Neural progenitor cell (in vitro differentiated cells): ENCODE measurements around the gene MYO1D. TPM values are rescaled to one million over a fixed set of nuclear protein-coding genes. Genes with fewer than 3 reads are reported as not detected.

Source experiments
- DNase-seq: peaks from one replicate; pipeline ENCODE4 v3.0.0-alpha.2; 2016; ENCODE audit warnings: low spot score
- H2AFZ ChIP-seq: fragments of 200-600 bp; sonication (generic); replicated peaks from 2 replicates; pipeline ENCODE4 v1.6.1; 2016; ENCODE audit warnings: antibody characterized with exemption
- H3F3A ChIP-seq: fragments of 200-600 bp; sonication (generic); 2 replicates; pipeline ENCODE4 v1.6.1; 2016; ENCODE audit warnings: antibody characterized with exemption, low read depth
- H3K27ac ChIP-seq: fragments of 200-600 bp; sonication (generic); 2 replicates; pipeline ENCODE4 v1.5.1; 2016; ENCODE audit warnings: mild to moderate bottlenecking
- H3K27me3 ChIP-seq: fragments of 200-600 bp; sonication (generic); 2 replicates; pipeline ENCODE4 v1.6.1; 2016; ENCODE audit warnings: mild to moderate bottlenecking, moderate library complexity
- H3K36me3 ChIP-seq: fragments of 200-600 bp; sonication (generic); 2 replicates; pipeline ENCODE4 v1.5.1; 2016
- H3K4me1 ChIP-seq: fragments of 200-600 bp; sonication (generic); 2 replicates; pipeline ENCODE4 v1.6.1; 2016; ENCODE audit warnings: mixed run types
- H3K4me2 ChIP-seq: fragments of 200-600 bp; sonication (generic); 2 replicates; pipeline ENCODE4 v1.6.1; 2016
- H3K4me3 ChIP-seq: fragments of 200-600 bp; sonication (generic); 2 replicates; pipeline ENCODE4 v1.5.1; 2016
- H3K79me2 ChIP-seq: fragments of 200-600 bp; sonication (generic); 2 replicates; pipeline ENCODE4 v1.6.1; 2016; ENCODE audit warnings: low read depth
- H3K9ac ChIP-seq: fragments of 200-600 bp; sonication (generic); 2 replicates; pipeline ENCODE4 v1.6.1; 2016
- H3K9me3 ChIP-seq: fragments of 200-600 bp; sonication (generic); 2 replicates; pipeline ENCODE4 v1.5.1; 2016; ENCODE audit warnings: low read depth
- H4K20me1 ChIP-seq: fragments of 200-600 bp; sonication (generic); 2 replicates; pipeline ENCODE4 v1.6.1; 2016; ENCODE audit warnings: low read depth
- H3K27ac Mint-ChIP-seq: 3 replicates; pipeline ENCODE4 v1.8.0; 2021; ENCODE audit warnings: mixed read lengths
- H3K27me3 Mint-ChIP-seq: 2 replicates; pipeline ENCODE4 v1.8.0; 2022; ENCODE audit warnings: low read depth, mild to moderate bottlenecking, inconsistent platforms, moderate library complexity, mixed read lengths; ENCODE audit not compliant: insufficient read depth
- H3K36me3 Mint-ChIP-seq: 3 replicates; pipeline ENCODE4 v1.8.0; 2021; ENCODE audit warnings: mixed read lengths
- H3K4me1 Mint-ChIP-seq: 3 replicates; pipeline ENCODE4 v1.8.0; 2021; ENCODE audit warnings: mixed read lengths
- H3K4me3 Mint-ChIP-seq: 3 replicates; pipeline ENCODE4 v1.8.0; 2021; ENCODE audit warnings: mild to moderate bottlenecking, moderate library complexity, mixed read lengths
- H3K9me3 Mint-ChIP-seq: 3 replicates; pipeline ENCODE4 v1.8.0; 2020; ENCODE audit warnings: mixed read lengths
- CTCF ChIP-seq: fragments of 200-600 bp; sonication (generic); IDR thresholded peaks from 2 replicates; pipeline ENCODE4 v1.5.1; 2017; ENCODE audit warnings: antibody characterized with exemption, mild to moderate bottlenecking
- EZH2 ChIP-seq: fragments of 200-600 bp; sonication (generic); IDR thresholded peaks from 2 replicates; pipeline ENCODE4 v1.6.1; 2017; ENCODE audit warnings: antibody characterized with exemption, mild to moderate bottlenecking, moderate library complexity
- EZH2phosphoT487 ChIP-seq: fragments of 200-600 bp; sonication (generic); IDR thresholded peaks from 2 replicates; pipeline ENCODE4 v1.6.1; 2017; ENCODE audit warnings: antibody characterized with exemption
- total RNA-seq: library from RNA; depleted of rRNA; stranded (reverse); fragments of >200 nt; gene quantifications from 2 replicates; pipeline ENCODE4 v1.2.3, GENCODE V29; 2015; ENCODE audit warnings: low replicate concordance

The MYO1D gene
- total RNA-seq, 1 donor from 2014 or later: 6.2 TPM

- Histone ChIP-seq H3K36me3 (no peaks in the 10 kb centered on the region), H3K27ac (no peak overlapping the region), H3K4me2 (no peak overlapping the region), H3K9me3 (no peaks in the 10 kb centered on the region), H2AFZ (no peak overlapping the region), H3F3A (no peaks in the 10 kb centered on the region), H3K9ac (no peak overlapping the region), H4K20me1 (no peaks in the 10 kb centered on the region), H3K79me2 (no peaks in the 10 kb centered on the region), H3K4me3 (no peak overlapping the region), H3K27me3 (no peaks in the 10 kb centered on the region), H3K4me1 (no peaks in the 10 kb centered on the region)
- no peaks in the 10 kb centered on the region for H3K4me1 Mint-ChIP-seq
- no peak for TF ChIP-seq EZH2
- TF ChIP-seq CTCF: no peak
- no peak for TF ChIP-seq EZH2phosphoT487
- H3K9me3 Mint-ChIP-seq: no peaks in the 10 kb centered on the region
- H3K4me3 Mint-ChIP-seq: no peak overlapping the region
- no peak for DNase-seq
- H3K36me3 Mint-ChIP-seq: no peaks in the 10 kb centered on the region
- H3K27ac Mint-ChIP-seq: no peak overlapping the region
- H3K27me3 Mint-ChIP-seq: no peaks in the 10 kb centered on the region
Measured at GRCh38 chr17:32835291-32835761, 41.6 kb downstream of the MYO1D start.

DNA sequence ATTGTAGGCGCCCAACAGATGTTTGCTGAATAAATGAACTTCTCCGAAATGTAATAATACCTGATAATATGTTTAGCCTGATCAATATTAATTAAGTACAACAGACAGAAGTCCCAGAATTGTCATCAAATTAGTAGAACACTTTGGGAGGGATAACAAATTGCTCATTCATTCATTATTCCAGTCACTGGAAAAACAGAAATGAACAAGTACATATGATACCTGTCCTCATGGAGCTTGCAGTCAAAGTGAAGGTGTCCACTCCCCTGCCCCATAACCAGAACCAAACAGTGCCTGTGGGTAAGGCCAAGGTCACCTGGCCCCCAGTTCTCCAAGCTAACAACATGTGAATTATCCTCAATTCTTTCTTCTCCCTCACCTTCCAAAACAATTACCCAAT lies 42.8 kb downstream of the MYO1D start:
- Mint-ChIP-seq H3K27ac (no peak overlapping the region), H3K27me3 (no peaks in the 10 kb centered on the region), H3K4me3 (no peak overlapping the region), H3K36me3 (no peaks in the 10 kb centered on the region), H3K9me3 (no peaks in the 10 kb centered on the region), H3K4me1 (no peaks in the 10 kb centered on the region)
- Histone ChIP-seq H3K4me3 (no peak overlapping the region), H3K9me3 (no peaks in the 10 kb centered on the region), H3F3A (no peaks in the 10 kb centered on the region), H3K36me3 (no peaks in the 10 kb centered on the region), H4K20me1 (no peaks in the 10 kb centered on the region), H3K79me2 (no peaks in the 10 kb centered on the region), H2AFZ (no peak overlapping the region), H3K4me1 (no peaks in the 10 kb centered on the region), H3K9ac (no peak overlapping the region), H3K27ac (no peak overlapping the region), H3K4me2 (no peak overlapping the region), H3K27me3 (no peaks in the 10 kb centered on the region)
- DNase-seq: no peak
- TF ChIP-seq EZH2phosphoT487 (no peak), EZH2 (no peak), CTCF (no peak)

- H3K4me1 Mint-ChIP-seq: no peaks in the 10 kb centered on the region
- H3K9me3 ChIP-seq: no peaks in the 10 kb centered on the region
- H3K27me3 ChIP-seq: no peaks in the 10 kb centered on the region
- H3K36me3 ChIP-seq: no peaks in the 10 kb centered on the region
- H3K27ac Mint-ChIP-seq: no peak overlapping the region
- no peaks in the 10 kb centered on the region for H3K36me3 Mint-ChIP-seq
- no peaks in the 10 kb centered on the region for H3K9me3 Mint-ChIP-seq
- H3K27ac ChIP-seq: no peak overlapping the region
- no peak overlapping the region for H3K4me2 ChIP-seq
- H3K27me3 Mint-ChIP-seq: no peaks in the 10 kb centered on the region
- H4K20me1 ChIP-seq: no peaks in the 10 kb centered on the region
- no peak overlapping the region for H3K4me3 ChIP-seq
- no peaks in the 10 kb centered on the region for H3K79me2 ChIP-seq
- no peak overlapping the region for H3K9ac ChIP-seq
- DNase-seq: no peak
- H2AFZ ChIP-seq: no peak overlapping the region
- H3F3A ChIP-seq: no peaks in the 10 kb centered on the region
- TF ChIP-seq EZH2: no peak
- TF ChIP-seq EZH2phosphoT487: no peak
- no peak for TF ChIP-seq CTCF
- no peaks in the 10 kb centered on the region for H3K4me1 ChIP-seq
- no peak overlapping the region for H3K4me3 Mint-ChIP-seq
Measured at GRCh38 chr17:32833526-32833925, 43.4 kb downstream of the MYO1D start.

DNA sequence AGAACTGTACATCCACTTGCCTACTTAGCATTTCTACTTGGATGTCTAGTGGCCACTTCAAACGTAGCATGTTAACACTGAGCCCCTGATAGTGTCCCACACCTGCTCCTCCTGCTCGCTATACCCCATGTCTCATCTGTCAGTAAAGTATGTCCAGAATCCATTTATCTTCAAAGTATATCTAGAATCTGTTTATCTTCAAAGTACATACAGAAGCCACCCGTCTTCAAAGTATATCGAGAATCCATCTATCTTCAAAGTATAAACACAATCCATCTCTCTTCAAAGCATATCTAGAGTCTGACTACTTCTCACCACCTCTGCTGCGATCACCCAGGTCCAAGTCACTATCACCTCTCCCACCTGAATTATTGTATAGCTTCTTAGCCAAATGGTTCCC lies 43.8 kb downstream of the MYO1D start:
- H3K36me3 ChIP-seq: no peaks in the 10 kb centered on the region

More for the DNA sequence above, 43.8 kb downstream of the MYO1D start:
- Histone ChIP-seq H3F3A (no peaks in the 10 kb centered on the region), H3K27me3 (no peaks in the 10 kb centered on the region), H3K9me3 (no peaks in the 10 kb centered on the region), H3K27ac (no peak overlapping the region), H2AFZ (no peak overlapping the region), H4K20me1 (no peaks in the 10 kb centered on the region), H3K4me1 (no peaks in the 10 kb centered on the region), H3K79me2 (no peaks in the 10 kb centered on the region), H3K9ac (no peak overlapping the region), H3K4me2 (no peak overlapping the region), H3K4me3 (no peak overlapping the region)
- no peaks in the 10 kb centered on the region for H3K27me3 Mint-ChIP-seq
- H3K36me3 Mint-ChIP-seq: no peaks in the 10 kb centered on the region
- no peaks in the 10 kb centered on the region for H3K9me3 Mint-ChIP-seq
- no peak for TF ChIP-seq EZH2phosphoT487
- no peak for TF ChIP-seq CTCF
- no peak for TF ChIP-seq EZH2
- no peaks in the 10 kb centered on the region for H3K4me1 Mint-ChIP-seq
- no peak overlapping the region for H3K27ac Mint-ChIP-seq
- no peak overlapping the region for H3K4me3 Mint-ChIP-seq
- no peak for DNase-seq
